RWPE2 (cell line): ENCODE results near the gene ACLY.

Experiments
- ATAC-seq: fragments of 200-7000 bp; cut with Tn5 transposase; 3 replicates; pipeline ENCODE4 v1.9.1; 2021; ENCODE audit warnings: low read depth
- DNase-seq: peaks from one replicate; pipeline ENCODE4 v3.0.0-alpha.2; 2020; ENCODE audit warnings: low spot score
- H3K27ac ChIP-seq: fragments of 450-650 bp; 2 replicates; pipeline ENCODE4 v1.5.1; 2017; ENCODE audit warnings: mild to moderate bottlenecking; ENCODE audit not compliant: poor library complexity, severe bottlenecking
- H3K27me3 ChIP-seq: fragments of 250-450 bp; sonication (Bioruptor Pico); 2 replicates; pipeline ENCODE4 v1.5.1; 2021; ENCODE audit warnings: mild to moderate bottlenecking, moderate library complexity; ENCODE audit not compliant: insufficient read depth, poor library complexity, severe bottlenecking
- H3K36me3 ChIP-seq: fragments of 250-450 bp; sonication (Bioruptor Pico); 2 replicates; pipeline ENCODE4 v1.5.1; 2020; ENCODE audit warnings: low read depth, mild to moderate bottlenecking, moderate library complexity
- H3K4me1 ChIP-seq: fragments of 250-450 bp; sonication (Bioruptor Pico); 2 replicates; pipeline ENCODE4 v1.5.1; 2021; ENCODE audit warnings: mild to moderate bottlenecking, moderate library complexity; ENCODE audit not compliant: insufficient read depth, poor library complexity, severe bottlenecking
- H3K4me3 ChIP-seq: fragments of 250-450 bp; sonication (Bioruptor Pico); 2 replicates; pipeline ENCODE4 v1.5.1; 2021; ENCODE audit warnings: mild to moderate bottlenecking, moderate library complexity; ENCODE audit not compliant: severe bottlenecking
- H3K9me3 ChIP-seq: fragments of 250-450 bp; sonication (Bioruptor Pico); 2 replicates; pipeline ENCODE4 v1.5.1; 2021; ENCODE audit warnings: mild to moderate bottlenecking, moderate library complexity; ENCODE audit not compliant: severe bottlenecking
- CTCF ChIP-seq: fragments of 450-650 bp; IDR thresholded peaks from one replicate; pipeline ENCODE4 v1.5.1; 2017; ENCODE audit warnings: mild to moderate bottlenecking, moderate library complexity; ENCODE audit not compliant: poor library complexity, severe bottlenecking

ACLY gene

GRCh38 chr17:41959030-41959335 lies 40.2 kb upstream of the ACLY start:
- no peak for DNase-seq
- no peak overlapping the region for H3K4me3 ChIP-seq
- H3K27ac ChIP-seq = no peak overlapping the region
- no peaks in the 10 kb centered on the region for H3K27me3 ChIP-seq
- H3K4me1 ChIP-seq = no peaks in the 10 kb centered on the region
- H3K9me3 ChIP-seq = no peaks in the 10 kb centered on the region
- H3K36me3 ChIP-seq = no peaks in the 10 kb centered on the region
- ATAC-seq = no peak
- TF ChIP-seq CTCF = no peak

- ATAC-seq = no peak
- TF ChIP-seq CTCF = no peak
- Histone ChIP-seq H3K27me3 (no peaks in the 10 kb centered on the region), H3K27ac (no peak overlapping the region), H3K4me3 (no peak overlapping the region), H3K36me3 (no peaks in the 10 kb centered on the region), H3K4me1 (no peaks in the 10 kb centered on the region), H3K9me3 (no peaks in the 10 kb centered on the region)
- no peak for DNase-seq
Measured at GRCh38 chr17:41957869-41958439, 39.2 kb upstream of the ACLY start.

GRCh38 chr17:41957031-41957868 lies 38.5 kb upstream of the ACLY start:
- TF ChIP-seq CTCF = no peak
- ATAC-seq = no peak
- Histone ChIP-seq H3K9me3 (no peaks in the 10 kb centered on the region), H3K27ac (no peak overlapping the region), H3K27me3 (no peaks in the 10 kb centered on the region), H3K4me1 (no peaks in the 10 kb centered on the region), H3K36me3 (no peaks in the 10 kb centered on the region), H3K4me3 (no peak overlapping the region)
- DNase-seq = no peak

- Histone ChIP-seq H3K4me1 (no peaks in the 10 kb centered on the region), H3K27ac (no peak overlapping the region), H3K9me3 (no peaks in the 10 kb centered on the region), H3K36me3 (no peaks in the 10 kb centered on the region), H3K4me3 (no peak overlapping the region), H3K27me3 (no peaks in the 10 kb centered on the region)
- no peak for TF ChIP-seq CTCF
- no peak for ATAC-seq
- DNase-seq = no peak
Measured at GRCh38 chr17:41956522-41956921, 37.8 kb upstream of the ACLY start.

- Histone ChIP-seq H3K4me3 (no peak overlapping the region), H3K27ac (no peak overlapping the region), H3K4me1 (no peaks in the 10 kb centered on the region), H3K36me3 (no peaks in the 10 kb centered on the region), H3K9me3 (no peaks in the 10 kb centered on the region), H3K27me3 (no peaks in the 10 kb centered on the region)
- no peak for DNase-seq
- no peak for TF ChIP-seq CTCF
- no peak for ATAC-seq
Measured at GRCh38 chr17:41948762-41949460, 30.2 kb upstream of the ACLY start.
